HG03575 (cell line): ENCODE results near the gene KLHL13.
"Not testable (repeated sequence)": the region's sequence is repeated elsewhere in the genome, so short reads cannot be mapped to it uniquely, and the experiment has no call there.

Source experiments
- ATAC-seq: cut with Tn5 transposase; IDR thresholded peaks from one replicate; pipeline ENCODE4 v1.9.1; 2021; ENCODE audit not compliant: unreplicated experiment, insufficient number of reproducible peaks, low FRiP score; ENCODE audit errors: extremely low read depth

KLHL13 gene

DNA sequence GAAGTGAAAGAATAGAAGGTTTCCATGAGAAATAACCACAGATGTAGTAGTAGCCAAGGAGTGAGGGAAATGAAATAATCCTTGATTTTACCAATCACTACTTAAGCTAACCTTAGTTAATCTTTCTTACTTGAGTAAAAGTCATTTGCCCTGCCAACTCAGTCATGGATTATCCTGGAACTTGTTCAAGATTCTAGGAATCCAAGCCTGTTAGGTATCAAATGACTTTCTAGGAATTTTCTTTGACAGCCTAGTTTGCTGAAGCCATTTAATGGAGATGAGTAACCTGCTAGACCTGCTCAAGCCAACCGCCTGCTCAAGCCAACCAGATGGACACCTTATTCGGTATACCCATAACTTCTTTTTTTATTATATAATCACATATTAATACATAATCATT, 180.5 kb downstream of the KLHL13 start:
- ATAC-seq: no peak

DNA sequence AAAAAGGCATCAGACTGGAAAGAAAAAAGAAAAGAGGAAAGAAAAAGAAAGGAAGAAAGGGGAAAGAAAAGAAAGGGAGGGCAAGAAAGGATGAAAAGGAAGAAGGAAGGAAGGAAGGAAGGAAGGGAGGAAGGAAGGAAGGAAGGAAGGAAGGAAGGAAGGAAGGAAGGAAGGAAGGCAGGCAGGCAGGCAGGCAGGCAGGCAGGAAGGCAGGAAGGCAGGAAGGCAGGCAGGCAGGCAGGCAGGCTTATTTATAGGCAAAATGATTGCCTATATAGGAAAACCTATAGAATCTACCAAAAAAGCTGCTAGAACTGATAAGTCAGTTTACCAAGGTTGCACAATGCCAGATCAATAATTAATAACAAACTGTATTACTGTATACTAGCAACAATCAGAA, 186.5 kb downstream of the KLHL13 start:
- not testable (repeated sequence) for ATAC-seq

DNA sequence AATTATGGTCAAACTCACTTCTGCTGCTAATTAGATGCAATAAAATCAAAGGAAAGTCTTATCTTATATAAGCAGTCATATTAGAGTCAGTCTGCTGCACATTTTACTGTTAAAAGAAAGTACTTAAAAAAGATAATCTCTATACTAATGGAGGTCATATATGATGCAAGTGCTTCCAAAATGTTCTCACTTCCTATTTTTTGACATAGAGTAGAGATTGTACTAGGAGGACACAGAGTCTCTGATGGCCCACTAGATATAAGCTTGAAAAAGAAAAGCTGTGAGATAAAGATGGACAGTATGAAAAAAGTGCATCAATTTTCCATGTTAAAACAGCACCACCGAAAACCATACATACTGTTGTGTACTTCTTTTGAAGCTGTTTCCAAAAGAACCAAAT, 196.9 kb downstream of the KLHL13 start:
- ATAC-seq: no peak

DNA sequence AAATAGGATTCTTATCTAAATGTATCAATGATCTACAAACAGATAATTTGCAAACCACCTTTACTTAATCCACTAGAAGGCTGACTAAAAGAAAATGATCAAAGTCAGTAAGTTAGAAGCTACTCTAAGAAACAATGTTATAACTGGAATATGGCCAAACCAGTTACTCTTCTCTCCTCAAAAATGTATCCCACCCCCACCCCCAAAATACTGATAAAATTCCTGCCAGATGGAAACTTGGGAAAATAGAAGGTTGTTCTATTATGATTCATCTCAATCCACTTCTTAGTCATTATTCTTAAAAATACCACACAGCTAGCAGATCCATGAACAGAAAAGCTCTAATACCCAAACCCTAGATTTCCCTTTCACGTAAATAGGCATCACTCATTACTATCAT, 206.4 kb downstream of the KLHL13 start:
- no peak for ATAC-seq

DNA sequence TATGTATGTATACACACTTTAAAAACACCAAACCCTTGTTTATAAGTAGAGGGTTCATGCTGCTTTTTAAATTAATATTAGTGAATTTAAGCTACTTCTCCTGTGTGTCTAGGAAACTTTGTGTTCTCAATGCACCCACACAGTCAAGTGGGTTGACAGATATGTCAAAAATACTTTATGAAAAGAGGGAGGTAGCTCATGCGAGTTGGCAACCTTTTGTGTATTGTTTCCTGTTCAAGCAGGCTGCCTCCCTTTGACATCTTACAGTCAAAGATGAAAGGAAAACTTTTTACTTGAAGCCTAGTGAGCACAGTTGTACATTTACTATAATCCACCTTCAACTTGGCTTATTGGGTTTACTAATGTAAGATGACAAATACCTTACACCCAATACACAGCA, 218.4 kb downstream of the KLHL13 start:
- ATAC-seq: no peak

DNA sequence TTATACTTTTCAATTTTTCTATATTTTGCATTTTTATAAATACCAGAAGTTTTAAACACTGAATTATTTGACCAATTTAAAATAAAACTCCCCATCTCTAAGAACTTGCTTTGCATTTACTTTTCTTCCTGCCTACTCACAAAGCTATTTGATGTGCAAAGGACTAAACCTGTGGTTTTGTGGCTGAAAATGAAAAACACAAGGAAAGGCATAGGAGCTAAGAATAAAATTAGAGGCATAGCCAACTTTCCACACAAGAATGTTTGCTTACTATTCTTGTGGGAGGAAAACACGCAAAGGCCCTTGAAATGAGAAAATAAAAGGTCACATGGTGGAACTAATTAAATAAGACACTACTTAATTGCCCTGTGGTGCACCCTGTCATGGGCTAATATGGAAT, 221.2 kb downstream of the KLHL13 start:
- ATAC-seq: no peak

DNA sequence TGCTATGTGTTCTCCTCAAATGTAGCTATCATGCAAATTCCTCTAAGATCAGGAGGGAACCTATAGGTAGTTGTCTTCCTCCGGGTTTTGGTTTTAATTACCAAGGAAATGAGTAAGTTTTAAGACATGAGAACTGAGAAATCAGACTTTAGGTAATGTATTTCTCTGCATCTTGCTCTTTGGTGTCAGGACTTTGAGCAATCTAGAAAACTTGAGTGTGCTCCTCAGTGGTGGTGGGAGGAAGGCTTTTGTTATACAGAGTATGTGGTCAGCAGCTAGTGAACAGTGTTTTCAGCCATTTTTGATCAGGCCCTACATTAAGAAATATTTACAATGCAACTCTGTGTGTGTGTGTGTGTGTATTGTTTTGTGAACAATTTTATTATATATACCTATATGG, 224.1 kb downstream of the KLHL13 start:
- ATAC-seq: no peak

DNA sequence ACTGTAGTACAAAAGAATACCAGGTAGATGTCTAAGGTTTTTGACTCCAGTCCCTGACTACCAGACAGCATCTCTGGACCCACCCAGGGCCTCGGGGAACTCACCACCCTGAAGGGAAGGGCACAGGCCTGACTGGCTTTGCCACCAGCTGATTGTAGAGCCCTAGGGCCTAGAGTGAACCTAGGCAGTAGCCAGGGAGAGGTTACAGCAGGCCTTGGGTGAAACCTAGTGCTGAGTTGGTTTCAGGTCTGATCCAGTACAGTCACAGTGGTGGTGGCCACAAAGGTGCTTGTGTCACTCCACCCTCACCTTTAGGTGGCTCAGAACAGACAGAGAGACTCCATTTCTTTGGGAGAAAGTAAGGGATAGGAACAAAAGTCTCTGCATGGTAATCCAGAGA, 244.8 kb downstream of the KLHL13 start:
- no peak for ATAC-seq

DNA sequence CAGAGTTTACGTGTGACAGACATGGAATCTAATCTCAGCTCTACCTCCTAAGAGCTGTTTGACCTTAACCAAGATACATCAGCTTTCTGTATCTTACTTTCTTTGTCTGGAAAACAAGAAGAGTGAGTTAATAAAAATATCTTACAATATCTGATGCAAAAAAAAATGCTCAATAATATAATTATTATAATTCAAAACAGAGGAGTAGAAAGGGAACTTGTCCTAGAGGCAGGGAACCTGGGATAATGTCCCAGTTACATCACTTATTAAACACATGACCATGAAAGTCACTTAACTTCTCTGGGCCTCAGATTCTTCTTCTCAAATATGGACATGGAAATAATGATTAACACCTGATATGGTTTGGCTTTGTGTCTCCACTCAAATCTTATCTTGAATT, 256.1 kb downstream of the KLHL13 start:
- no peak for ATAC-seq

DNA sequence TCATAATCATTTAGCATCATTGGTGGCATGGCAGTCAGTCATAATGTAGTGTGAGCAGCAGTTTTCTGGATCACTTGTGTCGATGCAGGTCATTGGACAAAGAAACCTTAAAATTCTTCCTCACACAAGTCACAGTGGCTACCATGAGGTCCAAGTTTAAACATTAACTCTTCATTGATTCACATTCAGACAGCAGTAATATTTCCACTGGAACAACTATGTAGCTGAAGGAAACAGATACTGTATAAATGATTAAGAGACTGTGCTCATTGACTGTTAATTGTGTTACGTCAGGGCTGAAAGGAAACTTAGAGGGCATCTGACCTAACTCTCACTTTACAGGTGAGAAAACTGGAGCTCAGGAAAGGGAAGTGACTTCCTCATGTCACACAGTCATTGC, 261.8 kb downstream of the KLHL13 start:
- no peak for ATAC-seq

DNA sequence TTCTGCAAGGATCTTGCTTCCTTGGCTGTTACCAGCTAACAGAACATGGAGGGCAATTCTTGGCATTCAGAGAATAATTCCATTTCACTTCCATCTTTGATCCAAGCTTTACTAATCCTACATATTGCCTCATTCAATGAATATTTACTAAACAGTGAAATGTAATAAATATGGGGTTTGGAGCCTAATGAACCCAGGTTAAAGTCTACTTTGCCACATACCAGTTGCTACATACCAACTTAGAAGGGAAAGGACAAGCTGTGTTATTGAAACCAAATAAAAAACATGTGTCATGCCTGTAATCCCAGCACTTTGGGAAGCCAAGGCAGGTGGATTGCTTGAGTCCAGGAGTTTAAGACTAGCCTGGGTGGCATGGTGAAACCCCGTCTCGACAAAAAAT, 265.6 kb downstream of the KLHL13 start:
- ATAC-seq: no peak
